Left colon (tissue), 2 donors: ENCODE measurements around the gene DNAH14. TPM values are rescaled to one million over a fixed set of nuclear protein-coding genes. Genes with fewer than 3 reads are reported as not detected.

Experiments used
- ATAC-seq: fragments of 200-7000 bp; cut with Tn5 transposase; one replicate; pipeline ENCODE4 v1.9.1; 2020; ENCODE audit warnings: mild to moderate bottlenecking, moderate library complexity
- DNase-seq, 2 donors: peaks; one replicate each; pipeline ENCODE4 v3.0.0-alpha.2; 2020
- intact Hi-C, 2 donors: fragments of 100-400 bp; cut with DNase I in 1 of 2; cut with micrococcal nuclease in 1 of 2; formaldehyde crosslinking; loops; one replicate each; pipeline versions ENCODE4 v1.11.2 to v1.14.0; 2022; cut with DNase I, micrococcal nuclease
- total RNA-seq, 2 donors: library from RNA; stranded (reverse); fragmentation: NEBNext Ultra II Directional; extraction: Animal tissue kit (Norgen Biotek cat#: 25700); gene quantifications; one replicate each; pipeline ENCODE4 v1.2.1, GENCODE V29; 2021
- donor health status: DM: no; HTN: no; CAD: no.
- donor health status: DM: yes; HTN: yes; CAD: no.

DNAH14 gene
- total RNA-seq, 2 donors from 2014 or later = 7.2 to 12.3 TPM

GRCh38 chr1:225448146-225448805 lies 518.8 kb downstream of the DNAH14 start:
- ATAC-seq = no peak
- no peak for DNase-seq
- intact Hi-C loops = no loop called here
